GM19372 (cell line): Measurements from ENCODE around the gene P4HA1.
"Not testable (repeated sequence)": the region's sequence is repeated elsewhere in the genome, so short reads cannot be mapped to it uniquely, and the experiment has no call there.

Experiments used
- ATAC-seq: cut with Tn5 transposase; IDR thresholded peaks from one replicate; pipeline ENCODE4 v1.9.1; 2021; ENCODE audit warnings: mild to moderate bottlenecking, low read depth, moderate library complexity; ENCODE audit not compliant: unreplicated experiment

The P4HA1 gene

GRCh38 chr10:72984618-72985017 is 112.0 kb downstream of the P4HA1 start:
- not testable (repeated sequence) for ATAC-seq

GRCh38 chr10:72981882-72982529 is 114.7 kb downstream of the P4HA1 start:
- no peak for ATAC-seq

- ATAC-seq = no peak
Observed at GRCh38 chr10:72981028-72981881, 115.4 kb downstream of the P4HA1 start.

GRCh38 chr10:72980348-72980747 is 116.3 kb downstream of the P4HA1 start:
- no peak for ATAC-seq

- ATAC-seq = no peak
Observed at GRCh38 chr10:72979709-72980108, 117.0 kb downstream of the P4HA1 start.

- no peak for ATAC-seq
Observed at GRCh38 chr10:72976886-72977285, 119.8 kb downstream of the P4HA1 start.
